CD4-positive, alpha-beta T cell treated with Interferon gamma for 1 hour (primary cell): ENCODE measurements around the gene MUC6.

Experiments used
- DNase-seq: peaks from one replicate; pipeline ENCODE4 v3.0.0-alpha.2; 2020

The MUC6 gene

DNA sequence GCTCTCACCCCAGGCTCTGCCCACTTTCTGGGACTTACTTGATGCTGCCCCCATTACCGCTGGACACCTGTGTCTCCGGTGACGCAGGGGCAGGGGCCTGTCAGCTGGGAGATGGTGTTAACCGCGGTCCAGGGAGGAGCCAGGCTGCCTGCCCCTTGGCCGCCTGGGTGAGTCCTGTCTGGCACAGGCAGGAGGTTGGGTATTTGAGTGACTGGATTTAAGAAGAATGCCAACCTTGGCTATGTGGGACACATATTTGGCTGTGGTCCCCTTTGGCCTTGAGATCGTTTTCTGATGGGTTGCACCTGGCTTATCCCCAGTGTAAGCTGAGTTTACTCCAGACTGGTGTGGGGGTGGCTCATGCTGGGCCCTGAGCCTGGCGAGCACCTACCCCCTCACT, 2.5 kb downstream of the MUC6 start:
- no peak for DNase-seq

DNA sequence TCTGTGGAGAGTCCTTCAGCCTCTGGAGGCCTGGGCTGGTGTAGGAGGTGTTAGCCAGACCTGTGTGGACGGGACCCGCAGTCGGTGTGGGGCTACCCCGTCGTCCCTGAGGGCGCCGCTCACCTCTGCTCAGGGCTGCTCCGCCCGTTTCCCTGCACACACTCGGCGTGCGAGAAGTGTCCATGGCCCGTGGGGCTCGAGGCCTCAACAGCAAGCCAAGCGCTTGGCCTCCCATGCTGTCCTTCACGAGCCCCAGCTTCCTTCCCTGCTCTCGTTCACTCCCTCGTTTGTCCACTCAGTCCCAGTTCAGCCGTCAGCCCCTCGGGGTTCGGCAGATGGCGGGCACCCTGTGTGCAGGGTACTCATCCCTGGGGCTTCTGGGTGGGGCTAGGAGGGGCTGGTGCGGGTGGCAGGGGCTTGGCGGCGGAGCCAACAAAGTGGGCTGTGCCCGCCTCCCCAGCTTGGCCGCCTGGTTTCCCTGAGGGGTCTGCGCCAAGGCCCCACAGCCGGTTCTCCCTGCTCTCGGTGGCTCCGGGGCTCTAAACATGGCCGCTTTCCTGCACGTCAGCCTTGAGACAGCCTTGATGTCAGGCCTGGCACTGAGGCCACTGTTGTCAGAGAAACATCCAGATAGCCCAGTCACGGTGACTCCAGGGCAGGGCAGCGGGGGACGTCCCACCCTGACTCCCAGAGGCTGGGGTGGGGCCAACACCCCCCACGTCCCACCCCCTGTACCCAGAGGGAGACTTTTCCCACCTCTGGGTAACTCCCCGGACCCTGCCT, 3.3 kb downstream of the MUC6 start:
- no peak for DNase-seq

DNA sequence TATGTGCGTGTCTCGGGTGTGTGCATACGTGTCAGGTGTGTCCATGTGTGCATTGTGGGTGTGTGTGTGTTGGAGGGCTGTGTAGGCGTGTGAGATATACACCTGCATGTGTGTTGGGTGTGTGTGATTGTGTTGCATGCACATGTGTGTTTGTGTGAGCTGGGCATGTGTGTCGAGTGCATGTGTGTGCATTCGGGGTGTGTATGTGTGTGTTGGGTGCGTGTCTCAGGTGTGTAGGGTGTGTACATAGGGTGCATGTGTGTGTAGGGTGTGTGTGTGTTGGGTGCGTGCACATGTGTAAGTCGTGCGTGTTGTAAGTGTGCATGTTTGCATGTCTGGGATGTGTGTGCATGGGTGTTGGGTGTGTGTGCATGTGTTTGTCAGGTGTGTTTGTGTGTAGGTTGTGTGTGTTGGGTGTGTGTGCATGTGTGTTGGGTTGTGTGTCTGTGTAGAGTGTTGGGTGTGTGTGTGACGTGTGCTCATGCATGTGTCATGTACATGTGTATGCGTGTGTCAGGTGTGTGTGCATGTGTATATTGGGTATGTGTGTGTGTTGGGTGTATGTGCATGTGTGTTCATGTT, 4.1 kb downstream of the MUC6 start:
- DNase-seq = no peak

DNA sequence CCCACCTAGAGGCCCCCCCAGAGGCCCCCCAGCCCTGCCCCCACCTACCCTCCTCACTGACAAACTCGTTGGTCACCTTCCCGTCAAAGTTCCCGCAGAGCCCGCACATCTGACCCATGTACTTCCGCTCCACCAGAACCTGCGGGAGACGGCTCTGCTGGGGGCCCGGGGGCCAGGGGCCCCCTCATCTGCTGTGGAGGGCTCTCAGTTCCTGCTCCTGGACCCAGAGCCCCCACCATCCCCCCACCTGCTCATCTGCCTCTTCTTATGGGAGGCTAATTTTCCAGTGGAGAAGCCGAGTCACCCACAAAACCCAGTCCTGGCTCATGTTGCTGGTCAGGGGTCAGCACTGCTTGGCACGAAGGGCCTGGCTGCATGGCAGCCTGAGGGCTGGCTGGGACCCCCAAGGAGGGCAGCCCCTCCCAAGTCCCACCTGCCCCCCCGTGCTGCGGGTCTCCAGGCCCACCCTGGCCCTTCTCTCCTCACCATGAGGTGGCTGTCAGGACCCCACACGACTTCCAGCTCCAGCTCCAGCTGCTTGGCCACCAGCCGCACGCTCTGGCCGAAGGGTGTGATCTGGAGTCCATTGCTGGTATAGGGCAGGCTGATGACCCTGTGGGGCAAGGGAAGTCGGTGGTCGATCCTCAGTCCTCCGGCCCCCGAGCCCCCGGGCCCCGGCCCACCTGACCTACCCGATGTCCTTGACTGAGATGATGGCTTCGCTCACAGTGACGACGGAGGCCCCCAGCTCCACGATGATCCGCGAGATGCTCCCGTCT, 5.2 kb downstream of the MUC6 start:
- DNase-seq = no peak

DNA sequence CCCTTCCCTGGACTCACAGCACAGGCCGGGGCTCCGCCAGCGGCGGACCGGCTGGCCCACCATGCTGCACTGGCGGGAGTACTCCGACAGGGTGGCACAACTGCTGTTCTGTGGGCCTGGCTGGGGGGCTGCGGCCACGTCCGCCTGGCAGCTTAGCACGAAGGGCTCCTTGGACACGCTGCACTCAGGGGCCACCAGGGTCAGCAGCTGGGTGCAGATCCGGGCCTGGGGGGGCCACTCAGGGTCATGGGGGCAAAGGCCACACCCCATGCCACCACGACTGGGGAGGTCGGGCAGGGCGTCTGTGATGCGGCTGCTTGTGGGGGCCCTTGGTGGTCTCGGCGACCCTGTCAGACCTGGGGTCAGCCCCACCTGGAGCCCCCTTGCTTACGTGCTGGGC, 6.0 kb downstream of the MUC6 start:
- no peak for DNase-seq

DNA sequence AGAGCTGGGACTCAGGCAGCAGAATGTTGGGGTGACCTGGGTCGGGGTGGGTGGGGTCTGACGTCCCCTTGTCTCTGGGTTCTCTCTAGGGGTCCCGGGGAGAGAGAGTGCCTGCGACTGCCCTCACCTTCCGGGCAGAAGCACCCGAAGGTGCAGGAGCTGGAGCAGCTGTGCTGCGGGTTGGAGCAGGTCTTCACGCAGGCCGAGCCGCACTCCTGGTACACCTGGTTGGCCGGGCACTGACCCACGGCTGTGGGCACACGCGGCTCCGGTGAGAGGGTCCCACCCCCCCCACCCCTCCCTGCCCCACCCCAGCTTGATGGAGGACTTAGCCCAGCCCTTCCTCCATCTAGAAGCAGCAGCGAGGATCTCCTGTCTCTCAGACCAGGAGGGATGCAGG, 6.4 kb downstream of the MUC6 start:
- no peak for DNase-seq

DNA sequence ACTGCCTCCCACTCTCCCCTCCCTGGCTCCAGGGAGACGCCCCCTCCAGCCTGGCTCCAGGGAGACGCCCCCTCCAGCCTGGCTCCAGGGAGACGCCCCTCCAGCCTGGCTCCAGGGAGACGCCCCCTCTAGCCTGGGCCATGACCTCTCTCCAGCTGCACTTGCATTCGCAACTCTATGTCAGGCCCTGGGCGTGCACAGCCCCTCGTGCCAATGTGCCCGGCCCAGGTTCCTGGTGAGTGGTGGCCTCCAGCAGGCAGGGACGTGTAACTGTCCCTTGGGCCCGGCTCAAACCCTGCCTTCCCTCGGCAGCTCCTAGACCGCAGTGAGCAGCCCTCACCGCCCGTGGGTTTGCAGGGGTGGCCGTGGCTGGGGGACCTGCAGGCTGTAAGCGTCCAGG, 6.9 kb downstream of the MUC6 start:
- no peak for DNase-seq

DNA sequence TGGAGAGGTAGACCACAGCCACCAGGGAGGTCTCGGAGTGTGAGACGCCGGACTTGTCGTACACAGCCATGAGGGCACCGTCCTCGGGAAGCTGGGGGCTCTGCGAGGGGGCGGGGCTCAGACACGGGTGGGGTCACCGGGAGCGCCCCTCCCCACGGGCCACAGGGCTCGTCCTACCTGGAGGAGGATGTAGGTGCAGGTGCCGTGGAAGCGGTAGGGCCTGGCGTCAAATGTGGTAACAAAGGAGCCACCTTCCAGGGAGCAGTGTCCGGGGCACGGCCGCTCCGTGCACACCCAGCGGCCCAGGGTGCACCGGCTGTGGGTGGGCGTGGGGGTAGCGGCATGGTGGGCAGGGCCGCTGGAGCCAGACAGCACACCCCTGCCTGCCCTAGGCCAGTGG, 7.5 kb downstream of the MUC6 start:
- DNase-seq = no peak

DNA sequence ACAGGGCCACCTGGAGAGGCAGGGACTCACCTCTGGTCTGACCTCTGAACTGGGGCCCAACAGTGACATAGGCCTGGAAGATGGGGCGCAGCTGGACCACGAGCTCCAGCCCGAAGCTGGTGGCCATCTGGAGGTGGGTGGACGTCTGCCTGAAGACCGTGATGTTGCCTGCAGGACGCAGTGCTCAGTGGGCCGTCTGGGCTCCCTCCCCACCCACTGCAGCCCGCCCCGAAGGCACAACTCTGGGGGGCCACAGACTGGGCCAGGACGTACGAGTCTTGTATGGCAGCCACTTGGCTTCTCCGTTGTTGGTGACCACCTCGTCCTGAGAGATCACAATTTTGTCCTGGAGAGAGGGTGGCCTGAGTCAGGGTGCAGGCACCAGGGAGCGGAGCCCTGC, 7.9 kb downstream of the MUC6 start:
- no peak for DNase-seq

DNA sequence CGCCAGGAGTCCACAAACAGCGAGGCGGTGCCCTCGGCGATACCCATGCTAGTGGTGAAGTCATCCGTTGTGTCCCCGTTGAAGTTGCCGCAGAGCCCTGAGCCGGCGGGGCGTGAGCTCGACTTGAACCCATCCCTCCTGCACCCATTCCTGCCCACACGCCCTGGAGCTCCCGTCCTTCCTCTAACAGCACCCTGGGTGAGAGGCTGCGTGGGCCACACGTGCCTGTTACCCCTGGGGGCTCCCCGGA, 8.3 kb downstream of the MUC6 start:
- DNase-seq = no peak

DNA sequence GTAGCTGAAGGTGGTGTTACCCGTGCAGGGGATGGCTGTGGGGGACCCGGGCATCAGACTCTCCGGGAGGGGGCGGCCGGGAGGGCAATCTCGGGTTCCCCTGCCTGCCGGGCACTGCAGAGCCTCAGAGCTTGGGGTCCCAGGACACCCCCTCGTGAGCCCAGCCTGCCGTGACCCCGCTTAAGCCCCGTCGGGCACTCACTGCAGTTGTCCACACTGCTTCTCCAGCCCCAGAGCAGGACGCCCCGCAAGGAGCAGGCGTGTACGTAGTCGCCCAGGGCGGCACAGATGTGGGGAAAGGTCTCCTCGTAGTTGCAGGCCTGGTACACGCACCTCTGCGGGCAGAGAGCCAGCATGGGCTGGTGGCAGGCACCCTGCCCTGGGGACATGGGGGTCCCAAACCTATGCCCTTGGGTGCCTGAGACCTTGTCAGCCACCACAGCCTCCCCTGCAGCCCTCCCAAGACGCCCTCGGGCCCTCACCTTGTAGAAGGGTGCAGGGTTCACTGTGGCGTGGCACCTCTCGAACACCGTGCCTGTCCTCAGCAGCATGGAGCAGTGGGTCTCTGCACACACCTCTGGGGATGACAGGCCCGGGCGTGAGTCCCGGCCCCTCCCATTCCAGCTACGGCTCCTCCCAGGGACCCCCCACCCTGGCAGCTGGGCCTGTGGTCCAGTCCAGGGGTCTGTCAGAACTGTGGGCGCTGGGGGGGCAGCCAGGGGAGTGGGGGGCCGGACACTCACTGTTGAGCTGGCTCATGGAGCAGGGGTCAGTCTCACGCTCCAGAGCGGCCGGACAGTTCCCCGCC, 8.8 kb downstream of the MUC6 start:
- no peak for DNase-seq

DNA sequence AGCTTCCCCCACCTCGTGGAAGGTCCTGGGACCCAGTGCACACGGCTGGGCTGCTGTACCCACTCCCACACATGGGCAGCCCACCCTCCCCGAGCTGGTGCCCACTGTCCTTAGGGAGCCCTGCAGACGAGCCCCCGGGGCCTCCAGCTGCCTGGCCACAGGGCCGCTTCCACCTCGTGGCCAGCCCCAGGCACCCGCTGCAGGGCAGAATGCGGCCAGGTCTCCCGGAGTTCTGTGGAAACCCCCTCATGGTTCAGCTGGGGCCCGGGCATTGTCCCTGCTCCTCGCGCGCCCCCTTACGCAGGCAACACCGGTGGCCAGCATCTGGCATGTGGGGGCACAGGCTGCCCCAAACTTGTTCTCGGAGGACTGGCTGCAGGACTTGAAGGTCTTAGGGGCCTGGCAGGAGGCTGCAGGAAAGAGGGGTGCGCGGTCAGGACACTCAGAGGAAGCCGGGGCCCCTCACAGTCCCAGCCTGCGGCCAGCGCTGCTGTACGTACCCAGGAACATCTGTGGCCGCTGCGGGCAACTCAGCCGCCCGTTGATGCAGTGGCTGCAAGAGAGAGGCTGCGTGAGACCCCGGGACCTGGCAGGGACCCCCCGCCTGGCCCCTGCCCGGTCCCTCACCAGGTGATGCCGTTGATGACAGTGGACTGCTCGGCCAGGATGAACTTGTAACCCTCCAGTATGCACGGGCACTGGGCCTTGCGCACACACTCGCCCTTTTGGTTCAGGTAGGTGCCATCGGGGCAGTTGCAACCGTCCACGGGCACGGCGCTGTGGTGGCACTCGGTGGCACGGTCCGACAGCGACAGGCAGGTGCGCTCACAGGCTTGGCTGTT, 9.7 kb downstream of the MUC6 start:
- no peak for DNase-seq

DNA sequence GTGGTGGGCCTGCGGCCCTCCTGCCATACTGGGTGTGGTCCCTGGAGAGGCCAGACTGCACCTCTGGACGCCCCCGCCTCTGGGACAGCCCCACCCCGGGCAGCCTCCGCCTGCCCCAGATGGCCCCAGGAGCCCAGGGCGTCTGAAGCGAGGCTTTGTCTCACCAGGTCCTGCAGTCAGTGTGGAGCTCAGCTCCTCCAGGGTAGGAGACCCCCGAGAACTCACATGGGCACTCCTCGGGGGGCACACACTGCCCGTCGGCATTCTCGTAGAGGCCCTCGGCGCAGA, 10.4 kb downstream of the MUC6 start:
- no peak for DNase-seq

DNA sequence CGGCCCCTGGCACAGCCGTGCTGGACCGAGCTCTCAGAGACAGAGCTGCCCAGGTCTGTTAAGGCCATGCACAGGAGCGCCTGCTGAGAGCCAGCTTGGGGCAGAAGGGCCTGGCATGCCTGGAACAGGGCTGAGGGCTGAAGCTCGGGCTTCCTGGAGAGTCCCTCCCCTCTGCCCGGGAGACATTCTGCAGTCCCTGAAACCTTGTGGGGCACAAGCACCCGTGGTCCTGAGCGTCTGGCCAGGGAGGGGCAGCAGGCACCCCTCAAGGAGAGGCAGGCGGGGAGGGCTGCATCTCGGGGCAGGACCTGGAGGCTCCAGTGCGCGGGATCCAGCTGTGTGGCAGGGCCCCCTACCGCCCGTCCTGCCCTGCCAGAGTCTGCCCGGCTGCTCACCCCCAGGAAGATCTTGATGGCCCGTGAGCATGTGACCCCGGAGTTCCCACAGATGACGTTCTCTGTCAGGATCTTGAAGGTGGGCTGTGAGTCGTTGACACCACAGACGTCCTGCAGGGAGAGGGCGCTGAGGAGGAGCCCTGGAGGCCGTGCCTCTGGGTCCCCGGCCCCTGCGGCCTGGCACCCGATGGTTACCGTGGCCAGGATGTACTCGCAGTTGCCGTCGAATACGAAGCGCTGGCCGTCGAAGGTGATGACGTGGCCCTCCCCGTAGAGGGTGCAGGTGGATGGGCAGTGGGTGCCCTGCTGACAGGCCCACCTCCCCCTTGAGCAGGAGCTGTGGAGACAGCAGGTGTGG, 10.9 kb downstream of the MUC6 start:
- no peak for DNase-seq

DNA sequence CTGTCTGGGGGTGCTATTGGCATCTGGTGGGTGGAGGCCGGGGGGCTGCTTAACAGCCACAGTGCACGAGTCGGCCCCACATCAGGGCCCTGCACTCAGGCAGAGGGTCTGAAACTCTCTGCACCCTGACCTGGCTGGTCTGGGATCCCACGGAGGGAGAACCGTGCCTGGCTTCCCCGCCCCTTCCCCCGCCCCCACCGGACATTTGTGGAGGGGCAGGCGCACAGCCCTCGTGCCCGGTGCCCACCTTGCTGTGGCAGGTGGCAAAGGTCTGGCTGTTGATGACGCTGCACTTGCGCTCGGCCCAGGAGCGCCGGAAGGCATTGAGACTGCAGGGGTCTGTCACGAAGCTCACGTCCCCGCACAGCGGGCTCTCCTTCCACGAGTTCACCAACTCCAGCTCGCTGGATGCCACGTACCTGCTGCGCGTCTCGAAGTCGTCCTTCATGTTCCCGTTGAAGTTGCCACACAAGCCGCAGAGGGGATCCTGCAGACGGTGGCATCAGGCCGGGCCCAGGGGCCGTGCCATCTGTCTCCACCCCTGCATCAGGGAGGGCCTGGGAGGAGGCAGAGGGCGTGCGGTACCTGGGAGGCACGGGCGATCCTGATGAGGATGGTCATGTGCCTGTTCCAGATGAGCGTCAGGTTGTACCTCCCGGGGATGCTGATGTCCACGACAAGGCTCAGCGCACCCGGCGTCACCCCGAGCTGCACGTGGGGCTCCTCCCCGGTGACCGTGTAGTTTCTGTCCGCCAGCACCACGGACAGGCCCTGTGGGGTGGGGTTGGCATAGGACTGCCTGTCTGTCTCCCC, 11.7 kb downstream of the MUC6 start:
- no peak for DNase-seq

DNA sequence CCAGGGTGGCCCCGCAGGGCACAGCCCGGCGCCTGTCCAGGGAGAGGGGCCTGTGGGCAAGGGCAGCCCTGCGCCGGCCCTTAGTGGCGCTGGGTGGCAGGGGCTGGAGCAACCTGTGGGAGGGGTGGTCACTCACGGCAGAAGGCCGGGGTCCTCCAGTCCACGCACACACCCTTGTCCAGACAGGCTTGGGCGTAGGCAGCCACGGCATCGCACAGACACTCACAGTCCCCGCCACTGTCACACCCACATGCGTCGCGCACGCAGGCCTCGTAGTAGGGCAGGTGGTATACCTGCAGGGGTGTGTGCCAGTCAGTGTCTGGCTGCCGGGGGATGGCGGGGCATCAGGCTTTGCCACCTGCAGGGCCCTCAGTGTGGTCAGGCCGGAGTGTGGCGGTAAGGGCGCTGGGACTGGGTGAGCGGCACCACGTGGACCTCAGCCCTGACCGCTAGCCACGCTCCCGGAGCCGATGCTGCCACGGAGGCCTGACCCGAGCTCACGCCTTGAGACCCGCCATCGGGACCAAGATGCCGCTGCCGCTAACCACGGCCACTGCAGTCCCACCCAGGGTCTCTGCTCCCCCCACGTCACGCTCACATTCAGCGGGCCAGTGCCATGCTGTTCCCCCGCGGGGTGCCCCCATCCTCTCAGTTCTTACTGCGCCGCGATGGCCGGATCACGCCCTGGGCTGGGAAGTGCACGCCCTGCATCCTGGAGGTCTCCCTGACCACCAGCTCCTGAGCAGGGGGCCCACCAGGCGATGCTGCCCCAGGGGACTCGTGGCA, 12.5 kb downstream of the MUC6 start:
- no peak for DNase-seq

DNA sequence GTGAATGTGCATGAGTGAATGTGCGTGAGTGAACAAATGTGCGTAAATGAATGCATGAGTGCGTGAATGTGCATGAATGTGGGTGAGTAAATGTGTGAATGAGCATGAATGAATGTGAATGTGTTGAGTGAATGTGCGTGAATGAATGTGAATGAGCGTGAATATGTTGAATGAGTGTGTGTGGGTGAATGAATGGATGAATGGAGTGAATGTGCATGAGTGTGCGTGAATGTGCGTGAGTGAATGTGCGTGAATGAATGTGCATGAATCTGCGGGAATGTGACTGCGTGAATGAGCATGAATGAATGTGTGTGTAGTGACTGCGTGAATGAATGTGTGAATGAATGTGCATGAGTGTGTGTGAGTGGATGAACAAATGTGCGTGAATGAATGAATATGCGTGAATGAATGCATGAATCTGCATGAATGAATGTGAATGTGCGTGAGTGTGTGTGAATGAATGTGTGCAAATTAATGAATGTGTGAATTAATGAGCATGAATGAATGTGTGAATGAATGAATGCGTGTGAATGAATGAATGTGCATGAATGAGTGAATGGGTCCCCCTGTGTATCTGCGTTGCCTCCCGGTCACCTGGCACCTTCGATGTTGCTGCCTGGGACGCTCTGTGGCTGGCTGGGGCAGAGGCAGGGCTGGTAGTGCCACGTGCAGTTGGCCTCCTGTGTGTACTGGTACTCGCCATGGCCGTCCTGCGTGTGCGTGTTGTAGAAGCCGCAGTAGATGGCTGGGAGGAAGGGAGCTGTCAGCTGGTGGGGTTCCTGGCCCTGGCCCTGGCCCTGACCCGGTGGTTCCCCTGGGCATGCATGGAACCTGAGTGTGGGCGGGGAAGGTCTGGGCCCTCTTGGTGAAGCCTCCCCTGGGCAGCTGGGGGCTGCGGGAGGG, 13.4 kb downstream of the MUC6 start:
- no peak for DNase-seq

DNA sequence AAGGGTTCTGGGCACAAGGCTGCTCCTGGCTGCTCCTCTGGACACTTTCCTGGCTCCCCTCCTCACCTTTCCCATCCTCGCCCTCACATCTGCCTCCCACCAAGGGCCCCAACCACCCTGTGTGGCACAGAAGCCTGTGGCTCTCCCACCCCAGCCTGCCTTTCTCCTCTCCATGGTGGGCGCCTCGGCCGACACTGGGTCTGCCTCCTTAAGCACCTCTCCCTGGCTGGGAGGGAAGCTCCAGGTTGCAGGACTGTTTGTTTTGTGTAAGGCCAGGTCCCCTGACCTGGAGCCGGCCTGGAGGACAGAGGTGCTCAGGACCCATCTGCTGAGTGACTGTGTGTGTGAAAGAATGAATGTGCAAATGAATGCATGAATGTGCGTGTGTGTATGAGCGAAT, 14.1 kb downstream of the MUC6 start:
- DNase-seq = no peak

DNA sequence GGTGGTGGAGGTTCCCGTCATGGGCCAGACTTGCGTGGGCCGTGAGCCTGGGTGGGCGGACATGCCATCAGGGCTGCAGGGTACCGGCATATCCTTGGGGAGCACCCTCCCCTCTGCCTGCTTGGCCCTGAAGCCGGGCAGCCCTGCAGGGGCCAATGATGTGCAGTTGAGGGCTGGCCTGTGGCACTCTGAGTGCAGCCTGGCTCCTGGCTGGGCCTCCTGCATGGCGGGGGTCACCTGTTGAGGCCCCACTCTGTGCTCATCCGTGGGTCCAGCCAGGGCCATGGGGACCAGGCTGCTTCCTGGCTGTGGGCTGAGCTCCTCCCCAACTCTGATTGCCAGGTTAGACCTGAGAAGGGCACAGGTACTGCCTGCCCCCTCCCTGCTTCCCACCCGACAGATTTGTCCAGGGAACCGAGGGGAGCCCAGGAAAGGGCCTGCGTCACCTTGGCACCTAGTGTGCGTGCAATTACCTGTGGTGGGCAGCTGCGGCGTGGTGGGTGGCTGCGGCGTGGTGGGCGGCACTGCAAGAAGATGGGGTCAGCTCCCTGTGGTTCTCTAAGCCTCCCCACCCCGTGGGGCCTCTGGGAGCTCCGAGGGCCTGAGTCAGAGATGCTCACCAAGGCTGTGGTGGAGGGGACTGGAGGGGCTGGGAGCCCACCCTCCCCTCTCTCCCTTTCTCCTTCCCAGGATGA, 16.2 kb downstream of the MUC6 start:
- no peak for DNase-seq
